Karpas-422 (cell line): Measurements from ENCODE around the gene LSAMP. TPM values are rescaled to one million over a fixed set of nuclear protein-coding genes. Genes with fewer than 3 reads are reported as not detected.

Experiments used
- DNase-seq: peaks from one replicate; pipeline ENCODE4 v3.0.0-alpha.2; 2015
- H2AFZ ChIP-seq: fragments of 200-600 bp; sonication (generic); 2 replicates; pipeline ENCODE4 v1.6.1; 2014; ENCODE audit warnings: antibody characterized with exemption, low read length, mixed read lengths
- H3K27ac ChIP-seq: fragments of 200-600 bp; sonication (generic); 2 replicates; pipeline ENCODE4 v1.5.1; 2014; ENCODE audit warnings: mild to moderate bottlenecking, low read length, moderate library complexity
- H3K27me3 ChIP-seq: fragments of 200-600 bp; sonication (generic); 2 replicates; pipeline ENCODE4 v1.6.1; 2014; ENCODE audit warnings: low read length, mixed read lengths
- H3K36me3 ChIP-seq: fragments of 200-600 bp; sonication (generic); 2 replicates; pipeline ENCODE4 v1.6.1; 2014; ENCODE audit warnings: low read length, mixed read lengths; ENCODE audit not compliant: insufficient read depth
- H3K4me1 ChIP-seq: fragments of 200-600 bp; sonication (generic); 2 replicates; pipeline ENCODE4 v1.6.1; 2014; ENCODE audit warnings: mild to moderate bottlenecking, low read length, mixed read lengths
- H3K4me2 ChIP-seq: fragments of 200-600 bp; sonication (generic); 2 replicates; pipeline ENCODE4 v1.6.1; 2014; ENCODE audit warnings: low read length, low read depth, mild to moderate bottlenecking; ENCODE audit not compliant: poor library complexity, severe bottlenecking
- H3K4me3 ChIP-seq: fragments of 200-600 bp; sonication (generic); 2 replicates; pipeline ENCODE4 v1.5.1; 2014; ENCODE audit warnings: mild to moderate bottlenecking, antibody characterized with exemption, low read length, mixed read lengths
- H3K79me2 ChIP-seq: fragments of 200-600 bp; sonication (generic); 2 replicates; pipeline ENCODE4 v1.6.1; 2014; ENCODE audit warnings: mild to moderate bottlenecking, low read length, mixed read lengths
- H3K9ac ChIP-seq: fragments of 200-600 bp; sonication (generic); 2 replicates; pipeline ENCODE4 v1.6.0; 2014; ENCODE audit warnings: low read length
- H3K9me2 ChIP-seq: fragments of 200-600 bp; sonication (generic), shearing (Covaris generic); replicated peaks from 2 replicates; pipeline ENCODE4 v1.6.0; 2014; ENCODE audit warnings: mild to moderate bottlenecking, low read length, moderate library complexity; ENCODE audit not compliant: insufficient read depth
- H3K9me3 ChIP-seq: fragments of 300-700, 200-600 bp; sonication (generic); 2 replicates; pipeline ENCODE4 v1.6.1; 2014; ENCODE audit warnings: low read length, mixed read lengths
- H4K20me1 ChIP-seq: fragments of 200-600 bp; sonication (generic); 2 replicates; pipeline ENCODE4 v1.6.1; 2014; ENCODE audit warnings: mild to moderate bottlenecking, antibody characterized with exemption, low read length, low read depth; ENCODE audit not compliant: insufficient read depth
- total RNA-seq: library from RNA; depleted of rRNA; stranded (reverse); fragments of >200 nt; shearing (Covaris generic); gene quantifications from 2 replicates; pipeline ENCODE4 v1.2.3, GENCODE V29; 2014; ENCODE audit warnings: low replicate concordance

Gene LSAMP
- total RNA-seq, 1 experiment from 2014 or later = not detected

GRCh38 chr3:116267116-116267515, 178.2 kb downstream of the LSAMP start:
- Histone ChIP-seq H3K27me3 (no peaks in the 10 kb centered on the region), H3K4me2 (no peak overlapping the region), H3K9ac (no peak overlapping the region), H3K4me1 (no peaks in the 10 kb centered on the region), H2AFZ (no peak overlapping the region), H3K79me2 (no peaks in the 10 kb centered on the region), H3K4me3 (no peak overlapping the region), H3K36me3 (no peaks in the 10 kb centered on the region), H3K27ac (no peak overlapping the region), H3K9me2 (no peaks in the 10 kb centered on the region), H3K9me3 (no peaks in the 10 kb centered on the region), H4K20me1 (no peaks in the 10 kb centered on the region)
- no peak for DNase-seq

DNA sequence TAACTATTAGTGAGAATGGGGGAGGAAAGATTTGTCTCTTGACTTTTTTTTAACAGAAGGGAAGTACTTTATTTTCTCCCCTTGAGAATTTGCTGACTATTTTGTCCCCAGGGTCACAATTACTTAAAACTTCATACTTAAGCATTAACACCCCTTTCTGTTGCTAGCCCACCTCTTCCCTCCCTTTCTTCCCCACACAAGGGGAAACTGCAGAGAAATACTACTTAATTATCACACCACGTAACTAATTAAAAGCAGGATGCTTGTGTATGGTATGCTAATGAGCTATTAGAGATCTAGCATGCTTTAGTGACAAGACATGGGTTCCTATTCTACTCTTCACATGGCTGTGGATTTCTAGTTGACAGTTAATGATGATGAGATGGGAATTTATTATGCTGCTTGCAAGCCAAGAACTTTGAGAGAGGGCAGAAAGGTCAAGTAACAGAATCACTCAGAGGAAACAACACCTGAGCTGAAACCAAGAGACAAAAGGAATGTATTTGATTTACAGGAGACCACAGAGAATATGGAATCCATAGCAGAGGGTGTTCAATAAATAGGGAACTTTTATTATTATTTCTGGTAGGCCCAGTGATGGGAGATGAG, 179.2 kb downstream of the LSAMP start:
- no peak for DNase-seq
- Histone ChIP-seq H3K4me1 (no peaks in the 10 kb centered on the region), H3K36me3 (no peaks in the 10 kb centered on the region), H3K9ac (no peak overlapping the region), H2AFZ (no peak overlapping the region), H3K79me2 (no peaks in the 10 kb centered on the region), H4K20me1 (no peaks in the 10 kb centered on the region), H3K4me2 (no peak overlapping the region), H3K9me2 (no peaks in the 10 kb centered on the region), H3K4me3 (no peak overlapping the region), H3K9me3 (no peaks in the 10 kb centered on the region), H3K27me3 (no peaks in the 10 kb centered on the region), H3K27ac (no peak overlapping the region)

DNA sequence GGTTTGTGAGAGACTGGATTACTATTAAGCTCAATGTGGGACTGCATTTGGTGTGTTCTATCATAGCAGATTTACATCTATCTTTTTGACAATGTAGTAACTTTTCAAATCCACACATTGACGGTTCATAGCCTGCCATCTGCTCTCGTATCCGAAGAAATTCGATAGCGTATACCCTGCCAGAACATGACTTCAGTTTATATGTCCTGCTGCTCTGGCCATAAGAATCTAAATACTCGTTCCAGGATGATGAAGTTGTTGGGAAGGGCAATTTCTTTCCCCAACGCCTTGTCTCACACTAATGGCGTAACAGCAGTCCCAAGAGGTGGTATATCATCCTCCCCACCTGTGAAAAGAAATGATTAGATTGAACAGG, 180.0 kb downstream of the LSAMP start:
- Histone ChIP-seq H2AFZ (no peak overlapping the region), H3K9me2 (no peaks in the 10 kb centered on the region), H3K27me3 (no peaks in the 10 kb centered on the region), H3K9me3 (no peaks in the 10 kb centered on the region), H3K4me3 (no peak overlapping the region), H3K36me3 (no peaks in the 10 kb centered on the region), H3K4me2 (no peak overlapping the region), H3K79me2 (no peaks in the 10 kb centered on the region), H3K4me1 (no peaks in the 10 kb centered on the region), H4K20me1 (no peaks in the 10 kb centered on the region), H3K9ac (no peak overlapping the region), H3K27ac (no peak overlapping the region)
- DNase-seq = no peak

- Histone ChIP-seq H3K4me2 (no peak overlapping the region), H3K36me3 (no peaks in the 10 kb centered on the region), H3K4me1 (no peaks in the 10 kb centered on the region), H4K20me1 (no peaks in the 10 kb centered on the region), H3K9me2 (no peaks in the 10 kb centered on the region), H2AFZ (no peak overlapping the region), H3K79me2 (no peaks in the 10 kb centered on the region), H3K9me3 (no peaks in the 10 kb centered on the region), H3K27ac (no peak overlapping the region), H3K9ac (no peak overlapping the region), H3K27me3 (no peaks in the 10 kb centered on the region), H3K4me3 (no peak overlapping the region)
- no peak for DNase-seq
Observed at GRCh38 chr3:116264546-116265319, 180.6 kb downstream of the LSAMP start.

GRCh38 chr3:116263842-116264545, 181.3 kb downstream of the LSAMP start:
- no peak for DNase-seq
- Histone ChIP-seq H3K4me3 (no peak overlapping the region), H3K4me1 (no peaks in the 10 kb centered on the region), H3K27me3 (no peaks in the 10 kb centered on the region), H3K36me3 (no peaks in the 10 kb centered on the region), H3K9ac (no peak overlapping the region), H3K9me2 (no peaks in the 10 kb centered on the region), H4K20me1 (no peaks in the 10 kb centered on the region), H3K9me3 (no peaks in the 10 kb centered on the region), H3K27ac (no peak overlapping the region), H2AFZ (no peak overlapping the region), H3K79me2 (no peaks in the 10 kb centered on the region), H3K4me2 (no peak overlapping the region)

DNA sequence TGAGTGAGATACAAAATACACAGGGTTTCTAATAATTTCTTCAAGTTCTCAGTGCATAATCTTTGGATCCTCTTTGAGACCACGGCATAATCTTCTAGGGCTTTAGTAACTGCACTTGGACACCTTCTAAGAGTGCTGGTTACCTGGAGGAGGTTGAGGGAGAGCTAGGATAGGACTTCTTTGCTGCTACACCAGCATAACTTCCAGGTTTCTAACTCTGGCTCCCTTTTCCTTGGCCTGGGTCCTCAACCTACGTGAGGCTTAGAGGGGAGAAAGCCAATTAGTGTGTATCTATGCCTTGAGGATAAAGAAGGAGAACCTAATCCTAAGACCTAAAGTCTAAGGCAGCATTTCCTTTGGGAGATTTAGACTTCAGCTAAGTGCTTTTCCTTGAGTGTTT, 184.8 kb downstream of the LSAMP start:
- no peaks in the 10 kb centered on the region for H3K9me2 ChIP-seq
- H3K27ac ChIP-seq = no peak overlapping the region
- no peak for DNase-seq
- H4K20me1 ChIP-seq = no peaks in the 10 kb centered on the region
- H3K4me1 ChIP-seq = no peaks in the 10 kb centered on the region
- no peak overlapping the region for H2AFZ ChIP-seq
- H3K9ac ChIP-seq = no peak overlapping the region
- no peak overlapping the region for H3K4me3 ChIP-seq
- no peaks in the 10 kb centered on the region for H3K9me3 ChIP-seq
- H3K27me3 ChIP-seq = no peaks in the 10 kb centered on the region
- no peaks in the 10 kb centered on the region for H3K79me2 ChIP-seq
- H3K4me2 ChIP-seq = no peak overlapping the region
- no peaks in the 10 kb centered on the region for H3K36me3 ChIP-seq

- Histone ChIP-seq H3K9me2 (no peaks in the 10 kb centered on the region), H3K4me1 (no peaks in the 10 kb centered on the region), H2AFZ (no peak overlapping the region), H3K36me3 (no peaks in the 10 kb centered on the region), H3K4me3 (no peak overlapping the region), H3K27ac (no peak overlapping the region), H4K20me1 (no peaks in the 10 kb centered on the region), H3K9ac (no peak overlapping the region), H3K9me3 (no peaks in the 10 kb centered on the region), H3K79me2 (no peaks in the 10 kb centered on the region), H3K4me2 (no peak overlapping the region), H3K27me3 (no peaks in the 10 kb centered on the region)
- no peak for DNase-seq
Observed at GRCh38 chr3:116259984-116260383, 185.3 kb downstream of the LSAMP start.

GRCh38 chr3:116256843-116257485, 188.3 kb downstream of the LSAMP start:
- H3K9me3 ChIP-seq = no peaks in the 10 kb centered on the region
- H3K36me3 ChIP-seq = no peaks in the 10 kb centered on the region
- no peaks in the 10 kb centered on the region for H3K79me2 ChIP-seq

More at GRCh38 chr3:116256843-116257485, 188.3 kb downstream of the LSAMP start:
- Histone ChIP-seq H3K9me2 (no peaks in the 10 kb centered on the region), H3K9ac (no peak overlapping the region), H3K4me3 (no peak overlapping the region), H3K27me3 (no peaks in the 10 kb centered on the region), H3K4me1 (no peaks in the 10 kb centered on the region), H3K27ac (no peak overlapping the region), H3K4me2 (no peak overlapping the region), H4K20me1 (no peaks in the 10 kb centered on the region), H2AFZ (no peak overlapping the region)
- DNase-seq = no peak
